Calu3 (cell line): ENCODE data around the gene FEM1B. TPM values are rescaled to one million over a fixed set of nuclear protein-coding genes. Genes with fewer than 3 reads are reported as not detected.

ENCODE experiments used
- BruUV-seq: library from RNA; stranded (reverse); fragments of 400-500 nt; replicated peaks from 2 replicates; lab custom pipeline; 2021; lab: Mats Ljungman, UMichigan
- CTCF ChIA-PET: fragments of 300-600 bp; sonication (Branson Sonifier 250); formaldehyde crosslinking; loops from one replicate; lab custom pipeline; 2022; ENCODE audit warnings: antibody characterized with exemption; lab: Charles Lee
- DNase-seq: peaks from one replicate; pipeline ENCODE4 v3.0.0; 2022
- H3K27ac Mint-ChIP-seq: one replicate; pipeline ENCODE4 v1.8.0; 2022; ENCODE audit warnings: mixed read lengths; ENCODE audit not compliant: unreplicated experiment
- H3K27me3 Mint-ChIP-seq: one replicate; pipeline ENCODE4 v1.8.0; 2022; ENCODE audit warnings: mixed read lengths; ENCODE audit not compliant: unreplicated experiment
- H3K36me3 Mint-ChIP-seq: one replicate; pipeline ENCODE4 v1.8.0; 2022; ENCODE audit warnings: mild to moderate bottlenecking, moderate library complexity, mixed read lengths; ENCODE audit not compliant: insufficient read depth, unreplicated experiment
- H3K4me1 Mint-ChIP-seq: one replicate; pipeline ENCODE4 v1.8.0; 2022; ENCODE audit warnings: mild to moderate bottlenecking, low read depth, mixed read lengths; ENCODE audit not compliant: unreplicated experiment
- H3K4me3 Mint-ChIP-seq: one replicate; pipeline ENCODE4 v1.8.0; 2022; ENCODE audit warnings: mild to moderate bottlenecking, low read depth, moderate library complexity, mixed read lengths; ENCODE audit not compliant: unreplicated experiment
- H3K9me3 Mint-ChIP-seq: one replicate; pipeline ENCODE4 v1.8.0; 2022; ENCODE audit warnings: low read depth, mixed read lengths; ENCODE audit not compliant: unreplicated experiment
- CTCF ChIP-seq: fragments of 200-600 bp; IDR thresholded peaks from one replicate; pipeline ENCODE4 v1.8.0; 2022; ENCODE audit warnings: antibody characterized with exemption; ENCODE audit not compliant: unreplicated experiment
- intact Hi-C: fragments of 100-400 bp; cut with micrococcal nuclease; formaldehyde crosslinking; loops from one replicate; pipeline ENCODE4 v1.10.0; 2022; ENCODE audit not compliant: unreplicated experiment
- total RNA-seq: library from RNA; stranded (reverse); gene quantifications from 2 replicates; pipeline ENCODE4 v1.2.3, GENCODE V29; 2022

The FEM1B gene
- total RNA-seq, 1 experiment from 2014 or later, result 41.4 TPM

GRCh38 chr15:68292967-68293366 is 15.4 kb downstream of the FEM1B start:
- Mint-ChIP-seq H3K36me3 (peaks cover 30% of the 10 kb centered on the region), H3K27ac (no peak overlapping the region), H3K4me1 (no peaks in the 10 kb centered on the region), H3K9me3 (no peaks in the 10 kb centered on the region), H3K4me3 (no peak overlapping the region), H3K27me3 (no peaks in the 10 kb centered on the region)
- no peak for TF ChIP-seq CTCF
- CTCF ChIA-PET, result interaction anchor here (2.3 kb wide), 1 partner anchor 40 kb away, joined by 5 read pairs; no protein-coding TSS in a partner anchor
- BruUV-seq, result no TSS peak
- no peak for DNase-seq
- intact Hi-C loops, result no loop called here

- BruUV-seq, result no TSS peak
- CTCF ChIA-PET, result interaction anchor here (1.4 kb wide), 1 partner anchor 23 kb away, joined by 5 read pairs; no protein-coding TSS in a partner anchor
- TF ChIP-seq CTCF, result no peak
- H3K27me3 Mint-ChIP-seq, result no peaks in the 10 kb centered on the region
- intact Hi-C loops, result no loop called here
- H3K9me3 Mint-ChIP-seq, result no peaks in the 10 kb centered on the region
- no peaks in the 10 kb centered on the region for H3K4me1 Mint-ChIP-seq
- no peak for DNase-seq
- no peak overlapping the region for H3K4me3 Mint-ChIP-seq
- H3K27ac Mint-ChIP-seq, result no peak overlapping the region
- H3K36me3 Mint-ChIP-seq, result peaks cover 34% of the 10 kb centered on the region
Measured at GRCh38 chr15:68295014-68295805, 17.7 kb downstream of the FEM1B start.

GRCh38 chr15:68298336-68298735 is 20.8 kb downstream of the FEM1B start:
- H3K36me3 Mint-ChIP-seq, result peaks cover 19% of the 10 kb centered on the region
- no TSS peak for BruUV-seq
- no peak overlapping the region for H3K27ac Mint-ChIP-seq
- intact Hi-C loops, result no loop called here
- H3K27me3 Mint-ChIP-seq, result no peaks in the 10 kb centered on the region
- H3K9me3 Mint-ChIP-seq, result no peaks in the 10 kb centered on the region
- CTCF ChIA-PET, result interaction anchor here (1.0 to 2.5 kb wide), 2 partner anchors 8 to 46 kb away, joined by 4 to 7 read pairs; no protein-coding TSS in a partner anchor
- no peak for DNase-seq
- H3K4me3 Mint-ChIP-seq, result no peak overlapping the region
- no peak for TF ChIP-seq CTCF
- H3K4me1 Mint-ChIP-seq, result no peaks in the 10 kb centered on the region

GRCh38 chr15:68298882-68299381 is 21.4 kb downstream of the FEM1B start:
- intact Hi-C loops, result no loop called here
- Mint-ChIP-seq H3K27me3 (no peaks in the 10 kb centered on the region), H3K27ac (no peak overlapping the region), H3K4me1 (no peaks in the 10 kb centered on the region), H3K9me3 (no peaks in the 10 kb centered on the region), H3K4me3 (no peak overlapping the region), H3K36me3 (peaks cover 19% of the 10 kb centered on the region)
- DNase-seq, result no peak
- no TSS peak for BruUV-seq
- TF ChIP-seq CTCF, result no peak
- CTCF ChIA-PET, result interaction anchor here (0.6 to 1.0 kb wide), 2 partner anchors 46 to 534 kb away, joined by 4 to 5 read pairs; no protein-coding TSS in a partner anchor
